Panc1 (cell line): Measurements from ENCODE around the gene SCARF1.

Experiments used
- POLR2AphosphoS5 ChIP-seq: IDR thresholded peaks from 2 replicates; pipeline ENCODE4 v1.6.1; 2012; ENCODE audit warnings: mild to moderate bottlenecking, low read depth, low read length, moderate library complexity
- TCF7L2 ChIP-seq: IDR thresholded peaks from 2 replicates; pipeline ENCODE4 v1.6.1; 2011; ENCODE audit warnings: mild to moderate bottlenecking, low read depth, low read length, inconsistent platforms
- TF ChIP-seq, protein P1 (sequence below): fragments of 450-650 bp; IDR thresholded peaks from 2 replicates; pipeline ENCODE4 v1.5.1; 2017; ENCODE audit warnings: mild to moderate bottlenecking
- TF ChIP-seq, protein P2 (sequence below), 2 experiments: IDR thresholded peaks; 2 replicates each; pipeline ENCODE4 v1.6.1; 2011 to 2012; ENCODE audit warnings: low read depth in 2 of 2, control low read depth in 1 of 2, low read length in 1 of 2, mild to moderate bottlenecking in 1 of 2, moderate library complexity in 1 of 2; ENCODE audit not compliant: insufficient read depth in 1 of 2

DNA sequence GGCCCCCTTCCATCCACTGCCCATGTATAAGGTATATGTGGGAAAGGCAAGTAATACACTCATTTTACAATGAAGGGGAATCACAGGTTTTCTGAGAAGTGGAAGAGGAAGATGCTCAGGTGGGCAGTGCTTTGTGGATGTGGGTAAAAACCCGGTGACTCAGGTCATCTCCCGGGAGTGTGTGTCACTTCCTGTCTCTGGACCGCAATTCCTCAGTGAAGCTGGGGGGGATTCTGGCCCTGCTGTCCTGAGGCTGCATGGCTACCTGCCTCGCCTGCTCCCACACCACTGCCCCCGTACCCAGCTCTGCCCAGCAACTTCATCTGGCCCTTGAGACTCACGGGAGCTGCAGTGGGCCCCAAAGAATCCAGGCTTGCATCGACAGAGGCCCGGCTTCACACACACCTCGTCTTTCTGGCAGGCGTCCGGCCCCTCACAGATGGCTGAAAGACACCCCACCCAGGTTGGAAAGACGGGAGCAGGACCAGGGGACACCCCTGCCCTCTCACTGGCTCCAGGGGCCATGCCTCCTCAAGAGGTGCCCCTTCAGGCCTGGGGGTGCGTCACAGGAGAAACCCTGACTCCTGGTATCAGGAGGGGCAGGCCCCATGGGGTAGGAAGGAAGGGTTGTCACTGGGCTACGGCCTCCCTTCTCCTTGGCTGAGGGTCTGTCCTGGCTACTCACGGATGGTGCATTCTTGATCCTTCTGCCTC, 882 bp downstream of the SCARF1 start:
- TF ChIP-seq, protein P1, sequence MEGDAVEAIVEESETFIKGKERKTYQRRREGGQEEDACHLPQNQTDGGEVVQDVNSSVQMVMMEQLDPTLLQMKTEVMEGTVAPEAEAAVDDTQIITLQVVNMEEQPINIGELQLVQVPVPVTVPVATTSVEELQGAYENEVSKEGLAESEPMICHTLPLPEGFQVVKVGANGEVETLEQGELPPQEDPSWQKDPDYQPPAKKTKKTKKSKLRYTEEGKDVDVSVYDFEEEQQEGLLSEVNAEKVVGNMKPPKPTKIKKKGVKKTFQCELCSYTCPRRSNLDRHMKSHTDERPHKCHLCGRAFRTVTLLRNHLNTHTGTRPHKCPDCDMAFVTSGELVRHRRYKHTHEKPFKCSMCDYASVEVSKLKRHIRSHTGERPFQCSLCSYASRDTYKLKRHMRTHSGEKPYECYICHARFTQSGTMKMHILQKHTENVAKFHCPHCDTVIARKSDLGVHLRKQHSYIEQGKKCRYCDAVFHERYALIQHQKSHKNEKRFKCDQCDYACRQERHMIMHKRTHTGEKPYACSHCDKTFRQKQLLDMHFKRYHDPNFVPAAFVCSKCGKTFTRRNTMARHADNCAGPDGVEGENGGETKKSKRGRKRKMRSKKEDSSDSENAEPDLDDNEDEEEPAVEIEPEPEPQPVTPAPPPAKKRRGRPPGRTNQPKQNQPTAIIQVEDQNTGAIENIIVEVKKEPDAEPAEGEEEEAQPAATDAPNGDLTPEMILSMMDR = no peak
- TF ChIP-seq POLR2AphosphoS5 (no peak), TCF7L2 (no peak)
- TF ChIP-seq, protein P2, sequence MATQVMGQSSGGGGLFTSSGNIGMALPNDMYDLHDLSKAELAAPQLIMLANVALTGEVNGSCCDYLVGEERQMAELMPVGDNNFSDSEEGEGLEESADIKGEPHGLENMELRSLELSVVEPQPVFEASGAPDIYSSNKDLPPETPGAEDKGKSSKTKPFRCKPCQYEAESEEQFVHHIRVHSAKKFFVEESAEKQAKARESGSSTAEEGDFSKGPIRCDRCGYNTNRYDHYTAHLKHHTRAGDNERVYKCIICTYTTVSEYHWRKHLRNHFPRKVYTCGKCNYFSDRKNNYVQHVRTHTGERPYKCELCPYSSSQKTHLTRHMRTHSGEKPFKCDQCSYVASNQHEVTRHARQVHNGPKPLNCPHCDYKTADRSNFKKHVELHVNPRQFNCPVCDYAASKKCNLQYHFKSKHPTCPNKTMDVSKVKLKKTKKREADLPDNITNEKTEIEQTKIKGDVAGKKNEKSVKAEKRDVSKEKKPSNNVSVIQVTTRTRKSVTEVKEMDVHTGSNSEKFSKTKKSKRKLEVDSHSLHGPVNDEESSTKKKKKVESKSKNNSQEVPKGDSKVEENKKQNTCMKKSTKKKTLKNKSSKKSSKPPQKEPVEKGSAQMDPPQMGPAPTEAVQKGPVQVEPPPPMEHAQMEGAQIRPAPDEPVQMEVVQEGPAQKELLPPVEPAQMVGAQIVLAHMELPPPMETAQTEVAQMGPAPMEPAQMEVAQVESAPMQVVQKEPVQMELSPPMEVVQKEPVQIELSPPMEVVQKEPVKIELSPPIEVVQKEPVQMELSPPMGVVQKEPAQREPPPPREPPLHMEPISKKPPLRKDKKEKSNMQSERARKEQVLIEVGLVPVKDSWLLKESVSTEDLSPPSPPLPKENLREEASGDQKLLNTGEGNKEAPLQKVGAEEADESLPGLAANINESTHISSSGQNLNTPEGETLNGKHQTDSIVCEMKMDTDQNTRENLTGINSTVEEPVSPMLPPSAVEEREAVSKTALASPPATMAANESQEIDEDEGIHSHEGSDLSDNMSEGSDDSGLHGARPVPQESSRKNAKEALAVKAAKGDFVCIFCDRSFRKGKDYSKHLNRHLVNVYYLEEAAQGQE (IDR thresholded peaks at IDR 0.05; ENCODE audit: insufficient read depth in 1 of 2, low read depth in 2 of 2, low read length in 1 of 2) = no peak
